ENCODE results near the gene IPO13. TPM values are rescaled to one million over a fixed set of nuclear protein-coding genes. Genes with fewer than 3 reads are reported as not detected.

Gene IPO13
- total and polyA plus RNA-seq, 10 donors = 10.5 to 27.4 (median 19.0) TPM

- H3K4me1 ChIP-seq = no peaks in the 10 kb centered on the region
- no peak overlapping the region for H3K27ac ChIP-seq
- H3K27me3 ChIP-seq (replicated peaks in 1 of 7) = no peaks in the 10 kb centered on the region
- WGBS, 5 donors = 82 to 96% (median 94%) methylated on average over 6 to 8 of the region's 8 CpGs
- H3K9me3 ChIP-seq = no peaks in the 10 kb centered on the region
- no peak for DNase-seq
- TF ChIP-seq, protein P1, sequence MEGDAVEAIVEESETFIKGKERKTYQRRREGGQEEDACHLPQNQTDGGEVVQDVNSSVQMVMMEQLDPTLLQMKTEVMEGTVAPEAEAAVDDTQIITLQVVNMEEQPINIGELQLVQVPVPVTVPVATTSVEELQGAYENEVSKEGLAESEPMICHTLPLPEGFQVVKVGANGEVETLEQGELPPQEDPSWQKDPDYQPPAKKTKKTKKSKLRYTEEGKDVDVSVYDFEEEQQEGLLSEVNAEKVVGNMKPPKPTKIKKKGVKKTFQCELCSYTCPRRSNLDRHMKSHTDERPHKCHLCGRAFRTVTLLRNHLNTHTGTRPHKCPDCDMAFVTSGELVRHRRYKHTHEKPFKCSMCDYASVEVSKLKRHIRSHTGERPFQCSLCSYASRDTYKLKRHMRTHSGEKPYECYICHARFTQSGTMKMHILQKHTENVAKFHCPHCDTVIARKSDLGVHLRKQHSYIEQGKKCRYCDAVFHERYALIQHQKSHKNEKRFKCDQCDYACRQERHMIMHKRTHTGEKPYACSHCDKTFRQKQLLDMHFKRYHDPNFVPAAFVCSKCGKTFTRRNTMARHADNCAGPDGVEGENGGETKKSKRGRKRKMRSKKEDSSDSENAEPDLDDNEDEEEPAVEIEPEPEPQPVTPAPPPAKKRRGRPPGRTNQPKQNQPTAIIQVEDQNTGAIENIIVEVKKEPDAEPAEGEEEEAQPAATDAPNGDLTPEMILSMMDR (IDR thresholded peaks at IDR 0.05 in 8 of 11, conservative IDR thresholded peaks at IDR 0.05 in 3 of 11) = no peak
- H3K4me3 ChIP-seq = no peak overlapping the region
- intact Hi-C loops (cut with DNase I; ENCODE audit: low total_unique reads) = no loop called here
- H3K36me3 ChIP-seq = peaks cover 0 to 96% (median 45%) of the 10 kb centered on the region in 6 donors
Observed at GRCh38 chr1:43960798-43961197, 14.0 kb downstream of the IPO13 start.

GRCh38 chr1:43961692-43962091 lies 14.9 kb downstream of the IPO13 start:
- peaks cover 0 to 96% (median 38%) of the 10 kb centered on the region in 6 donors for H3K36me3 ChIP-seq
- WGBS, 5 donors = 83 to 91% (median 89%) methylated on average over 3 of the region's 3 CpGs

DNA sequence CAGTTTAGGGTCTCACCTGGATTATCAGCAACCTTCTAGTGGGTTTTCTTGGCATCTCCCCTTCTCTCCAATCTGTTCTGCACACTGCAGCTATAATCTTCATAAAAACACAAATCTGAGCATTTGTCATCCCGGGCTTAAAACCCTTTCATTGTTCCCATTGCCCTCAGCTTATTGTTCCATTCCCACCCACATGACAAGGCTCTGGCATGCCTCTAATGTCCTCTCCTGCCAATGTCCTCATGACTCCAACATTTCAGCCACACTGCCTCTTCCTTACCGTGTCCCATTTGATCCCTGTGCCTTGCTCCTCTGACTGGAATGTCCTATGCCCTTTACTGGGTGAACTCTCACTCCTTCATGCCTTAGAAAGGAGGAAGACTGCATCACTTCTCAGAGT lies 15.6 kb downstream of the IPO13 start:
- no peaks in the 10 kb centered on the region for H3K4me1 ChIP-seq
- H3K36me3 ChIP-seq = peaks cover 0 to 96% (median 34%) of the 10 kb centered on the region in 6 donors
- no peak for DNase-seq
- no peaks in the 10 kb centered on the region for H3K27me3 ChIP-seq (replicated peaks in 1 of 7)
- TF ChIP-seq, protein P1 (IDR thresholded peaks at IDR 0.05 in 8 of 11, conservative IDR thresholded peaks at IDR 0.05 in 3 of 11) = no peak
- TF ChIP-seq POLR2A (IDR thresholded peaks at IDR 0.05) (no peak), POLR2AphosphoS5 (IDR thresholded peaks at IDR 0.05) (no peak)
- no peak overlapping the region for H3K4me3 ChIP-seq
- WGBS, 5 donors = 92 to 95% (median 93%) methylated on average over 2 of the region's 2 CpGs
- H3K9me3 ChIP-seq = no peaks in the 10 kb centered on the region
- no peak overlapping the region for H3K27ac ChIP-seq
- intact Hi-C loops (cut with DNase I; ENCODE audit: low total_unique reads) = no loop called here

More at GRCh38 chr1:43961692-43962091, 14.9 kb downstream of the IPO13 start:
- H3K27ac ChIP-seq = no peak overlapping the region
- DNase-seq = no peak
- TF ChIP-seq POLR2AphosphoS5 (IDR thresholded peaks at IDR 0.05) (no peak), POLR2A (IDR thresholded peaks at IDR 0.05) (no peak)
- TF ChIP-seq, protein P1 (IDR thresholded peaks at IDR 0.05 in 8 of 11, conservative IDR thresholded peaks at IDR 0.05 in 3 of 11) = no peak
- H3K9me3 ChIP-seq = no peaks in the 10 kb centered on the region
- H3K4me3 ChIP-seq = no peak overlapping the region
- H3K27me3 ChIP-seq (replicated peaks in 1 of 7) = no peaks in the 10 kb centered on the region
- intact Hi-C loops (cut with DNase I; ENCODE audit: low total_unique reads) = no loop called here
- H3K4me1 ChIP-seq = no peaks in the 10 kb centered on the region

GRCh38 chr1:43963006-43963405 lies 16.3 kb downstream of the IPO13 start:
- 85 to 96% (median 95%) methylated on average over 3 of the region's 3 CpGs for WGBS, 5 donors
- Histone ChIP-seq H3K4me3 (no peak overlapping the region), H3K27me3 (replicated peaks in 1 of 7) (no peaks in the 10 kb centered on the region), H3K27ac (no peak overlapping the region), H3K4me1 (no peaks in the 10 kb centered on the region), H3K9me3 (no peaks in the 10 kb centered on the region), H3K36me3 (peaks cover 0 to 95% (median 27%) of the 10 kb centered on the region in 6 donors)
- DNase-seq = no peak
- intact Hi-C loops (cut with DNase I; ENCODE audit: low total_unique reads) = no loop called here
- TF ChIP-seq, protein P1 (IDR thresholded peaks at IDR 0.05 in 8 of 11, conservative IDR thresholded peaks at IDR 0.05 in 3 of 11) = no peak
- no peak for TF ChIP-seq POLR2A (IDR thresholded peaks at IDR 0.05)
- no peak for TF ChIP-seq POLR2AphosphoS5 (IDR thresholded peaks at IDR 0.05)

Data from spleen (tissue), 11 donors.